Panc1 (cell line): ENCODE data around the gene SH3TC1. TPM values are rescaled to one million over a fixed set of nuclear protein-coding genes. Genes with fewer than 3 reads are reported as not detected.

Experiments
- ATAC-seq: fragments of 200-7000 bp; cut with Tn5 transposase; 2 replicates; pipeline ENCODE4 v1.9.1; 2020; ENCODE audit warnings: mild to moderate bottlenecking, moderate library complexity
- BruUV-seq: library from RNA; stranded (reverse); fragments of 400-500 nt; replicated peaks from 2 replicates; lab custom pipeline; 2021; lab: Mats Ljungman, UMichigan
- CTCF ChIA-PET: fragments of 300-600 bp; sonication (Branson Sonifier 250); formaldehyde crosslinking; loops from one replicate; lab custom pipeline; 2022; ENCODE audit warnings: antibody characterized with exemption; lab: Charles Lee
- POLR2A ChIA-PET: fragments of 300-600 bp; sonication (Branson Sonifier 250); formaldehyde crosslinking; loops from one replicate; lab custom pipeline; 2022; ENCODE audit warnings: antibody characterized with exemption; lab: Charles Lee
- DNase-seq: peaks from one replicate; pipeline ENCODE4 v3.0.0-alpha.2; 2010; ENCODE audit warnings: low read depth, low spot score
- H3K27ac ChIP-seq: 2 replicates; pipeline ENCODE4 v1.5.1; 2011; ENCODE audit warnings: mild to moderate bottlenecking, low read length, inconsistent platforms
- H3K27me3 ChIP-seq: fragments of 200-500 bp; sonication (Bioruptor generic); 2 replicates; pipeline ENCODE4 v1.6.0; 2014; ENCODE audit warnings: low read length, inconsistent platforms; ENCODE audit not compliant: control insufficient read depth, insufficient read depth
- H3K36me3 ChIP-seq: fragments of 200-500 bp; sonication (Bioruptor generic); 2 replicates; pipeline ENCODE4 v1.5.1; 2014; ENCODE audit warnings: inconsistent platforms, mild to moderate bottlenecking, low read length, moderate library complexity; ENCODE audit not compliant: control insufficient read depth, insufficient read depth
- H3K4me1 ChIP-seq: 2 replicates; pipeline ENCODE4 v1.5.1; 2011; ENCODE audit warnings: inconsistent platforms, mild to moderate bottlenecking, low read length, moderate library complexity; ENCODE audit not compliant: control insufficient read depth, insufficient read depth
- H3K4me3 ChIP-seq, 2 experiments: 2 replicates each; pipeline ENCODE4 v1.5.1; 2011 to 2012; ENCODE audit warnings: low read depth in 2 of 2, low read length in 2 of 2, mild to moderate bottlenecking in 2 of 2, inconsistent platforms in 1 of 2, moderate library complexity in 1 of 2
- H3K9me3 ChIP-seq: fragments of 200-500 bp; sonication (Bioruptor generic); 2 replicates; pipeline ENCODE4 v1.5.1; 2014; ENCODE audit warnings: low read depth, mild to moderate bottlenecking, inconsistent platforms, low read length, moderate library complexity; ENCODE audit not compliant: control insufficient read depth, insufficient read depth
- POLR2AphosphoS5 ChIP-seq: IDR thresholded peaks from 2 replicates; pipeline ENCODE4 v1.6.1; 2012; ENCODE audit warnings: mild to moderate bottlenecking, low read depth, low read length, moderate library complexity
- SIN3A ChIP-seq: IDR thresholded peaks from 2 replicates; pipeline ENCODE4 v1.6.1; 2012; ENCODE audit warnings: low read depth, mild to moderate bottlenecking, low read length, moderate library complexity, borderline replicate concordance; ENCODE audit not compliant: insufficient read depth
- TCF7L2 ChIP-seq: IDR thresholded peaks from 2 replicates; pipeline ENCODE4 v1.6.1; 2011; ENCODE audit warnings: mild to moderate bottlenecking, low read depth, low read length, inconsistent platforms
- in situ Hi-C: cut with HindIII; loops from 2 replicates; pipeline ENCODE4 v1.10.0; 2016; ENCODE audit warnings: low sequenced_read_pairs, low pct_unique_long_range_greater_than_20kb
- intact Hi-C: fragments of 100-400 bp; cut with micrococcal nuclease; formaldehyde crosslinking; loops from one replicate; pipeline ENCODE4 v1.10.0; 2022; ENCODE audit not compliant: unreplicated experiment
- total RNA-seq: library from RNA; stranded (reverse); gene quantifications from one replicate; pipeline ENCODE4 v1.2.1, GENCODE V29; 2021; ENCODE audit not compliant: unreplicated experiment
- TF ChIP-seq, protein P1 (sequence below): fragments of 450-650 bp; IDR thresholded peaks from 2 replicates; pipeline ENCODE4 v1.5.1; 2017; ENCODE audit warnings: mild to moderate bottlenecking
- TF ChIP-seq, protein P2 (sequence below), 2 experiments: IDR thresholded peaks; 2 replicates each; pipeline ENCODE4 v1.6.1; 2011 to 2012; ENCODE audit warnings: low read depth in 2 of 2, control low read depth in 1 of 2, low read length in 1 of 2, mild to moderate bottlenecking in 1 of 2, moderate library complexity in 1 of 2; ENCODE audit not compliant: insufficient read depth in 1 of 2

The SH3TC1 gene
- total RNA-seq, 1 experiment from 2014 or later: 4.5 TPM

DNA sequence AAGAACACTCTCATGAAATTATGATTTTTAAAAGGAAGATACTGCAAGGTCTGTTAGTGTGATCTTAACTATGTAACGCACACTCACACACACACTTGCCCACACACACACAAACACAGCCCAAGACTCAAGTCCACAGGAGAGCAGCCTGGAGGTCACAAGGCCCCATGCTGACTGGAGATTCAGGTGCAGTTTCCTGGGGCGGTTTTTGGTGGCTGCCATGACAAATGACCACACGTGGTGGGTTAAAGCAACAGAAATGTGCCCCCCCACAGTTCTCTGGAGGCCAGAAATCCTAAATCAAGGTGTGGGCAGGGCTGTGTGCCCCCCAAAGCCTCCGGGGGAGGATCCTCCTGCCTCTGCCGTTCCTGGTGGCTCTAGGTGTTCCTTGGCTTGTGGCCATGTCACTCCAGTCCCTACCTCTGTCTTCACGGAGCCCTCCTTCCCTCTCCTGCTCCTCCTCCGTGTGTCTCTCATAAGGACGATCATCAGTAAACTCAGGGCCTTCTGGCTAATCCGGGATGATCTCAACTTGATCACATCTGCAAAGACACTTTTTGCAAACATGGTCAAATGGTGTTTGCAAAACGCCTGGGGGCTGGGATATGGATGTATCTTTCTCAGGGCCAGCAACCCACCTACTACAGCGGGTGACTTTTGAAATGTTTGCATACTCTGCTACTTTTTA, 60.8 kb downstream of the SH3TC1 start:
- CTCF ChIA-PET: no interaction called here
- POLR2A ChIA-PET: no interaction called here

DNA sequence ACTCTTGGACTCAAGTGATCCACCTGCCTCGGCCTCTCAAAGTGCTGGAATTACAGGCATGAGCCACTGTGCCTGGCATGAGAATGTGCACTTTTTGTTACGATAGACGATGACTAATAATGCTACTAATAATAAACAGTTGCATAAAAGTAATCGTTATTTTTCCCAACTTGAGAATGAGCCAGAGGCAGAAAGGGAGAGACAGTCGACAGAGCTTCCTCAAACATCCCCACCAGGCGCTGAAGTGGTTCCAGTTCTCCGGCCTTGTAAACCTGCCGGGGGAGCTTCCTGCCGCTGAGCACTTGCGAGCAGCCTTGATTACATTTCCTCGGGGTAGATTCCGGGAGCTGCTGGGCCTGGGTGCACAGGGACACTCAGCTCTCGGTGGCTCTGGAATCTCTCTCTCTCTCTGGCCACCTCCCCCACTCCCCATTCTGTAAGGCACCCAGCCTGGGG, 61.6 kb downstream of the SH3TC1 start:
- in situ Hi-C loops: no loop called here
- ChIA-PET CTCF (no interaction called here), POLR2A (no interaction called here)

More for the DNA sequence above, 60.8 kb downstream of the SH3TC1 start:
- Histone ChIP-seq H3K9me3 (no peaks in the 10 kb centered on the region), H3K27ac (no peak overlapping the region), H3K27me3 (no peaks in the 10 kb centered on the region), H3K4me1 (peaks cover 5% of the 10 kb centered on the region), H3K4me3 (no peak overlapping the region), H3K36me3 (no peaks in the 10 kb centered on the region)
- intact Hi-C loops (no loop called here), in situ Hi-C loops (no loop called here)
- TF ChIP-seq, protein P1, sequence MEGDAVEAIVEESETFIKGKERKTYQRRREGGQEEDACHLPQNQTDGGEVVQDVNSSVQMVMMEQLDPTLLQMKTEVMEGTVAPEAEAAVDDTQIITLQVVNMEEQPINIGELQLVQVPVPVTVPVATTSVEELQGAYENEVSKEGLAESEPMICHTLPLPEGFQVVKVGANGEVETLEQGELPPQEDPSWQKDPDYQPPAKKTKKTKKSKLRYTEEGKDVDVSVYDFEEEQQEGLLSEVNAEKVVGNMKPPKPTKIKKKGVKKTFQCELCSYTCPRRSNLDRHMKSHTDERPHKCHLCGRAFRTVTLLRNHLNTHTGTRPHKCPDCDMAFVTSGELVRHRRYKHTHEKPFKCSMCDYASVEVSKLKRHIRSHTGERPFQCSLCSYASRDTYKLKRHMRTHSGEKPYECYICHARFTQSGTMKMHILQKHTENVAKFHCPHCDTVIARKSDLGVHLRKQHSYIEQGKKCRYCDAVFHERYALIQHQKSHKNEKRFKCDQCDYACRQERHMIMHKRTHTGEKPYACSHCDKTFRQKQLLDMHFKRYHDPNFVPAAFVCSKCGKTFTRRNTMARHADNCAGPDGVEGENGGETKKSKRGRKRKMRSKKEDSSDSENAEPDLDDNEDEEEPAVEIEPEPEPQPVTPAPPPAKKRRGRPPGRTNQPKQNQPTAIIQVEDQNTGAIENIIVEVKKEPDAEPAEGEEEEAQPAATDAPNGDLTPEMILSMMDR: no peak
- TF ChIP-seq, protein P2, sequence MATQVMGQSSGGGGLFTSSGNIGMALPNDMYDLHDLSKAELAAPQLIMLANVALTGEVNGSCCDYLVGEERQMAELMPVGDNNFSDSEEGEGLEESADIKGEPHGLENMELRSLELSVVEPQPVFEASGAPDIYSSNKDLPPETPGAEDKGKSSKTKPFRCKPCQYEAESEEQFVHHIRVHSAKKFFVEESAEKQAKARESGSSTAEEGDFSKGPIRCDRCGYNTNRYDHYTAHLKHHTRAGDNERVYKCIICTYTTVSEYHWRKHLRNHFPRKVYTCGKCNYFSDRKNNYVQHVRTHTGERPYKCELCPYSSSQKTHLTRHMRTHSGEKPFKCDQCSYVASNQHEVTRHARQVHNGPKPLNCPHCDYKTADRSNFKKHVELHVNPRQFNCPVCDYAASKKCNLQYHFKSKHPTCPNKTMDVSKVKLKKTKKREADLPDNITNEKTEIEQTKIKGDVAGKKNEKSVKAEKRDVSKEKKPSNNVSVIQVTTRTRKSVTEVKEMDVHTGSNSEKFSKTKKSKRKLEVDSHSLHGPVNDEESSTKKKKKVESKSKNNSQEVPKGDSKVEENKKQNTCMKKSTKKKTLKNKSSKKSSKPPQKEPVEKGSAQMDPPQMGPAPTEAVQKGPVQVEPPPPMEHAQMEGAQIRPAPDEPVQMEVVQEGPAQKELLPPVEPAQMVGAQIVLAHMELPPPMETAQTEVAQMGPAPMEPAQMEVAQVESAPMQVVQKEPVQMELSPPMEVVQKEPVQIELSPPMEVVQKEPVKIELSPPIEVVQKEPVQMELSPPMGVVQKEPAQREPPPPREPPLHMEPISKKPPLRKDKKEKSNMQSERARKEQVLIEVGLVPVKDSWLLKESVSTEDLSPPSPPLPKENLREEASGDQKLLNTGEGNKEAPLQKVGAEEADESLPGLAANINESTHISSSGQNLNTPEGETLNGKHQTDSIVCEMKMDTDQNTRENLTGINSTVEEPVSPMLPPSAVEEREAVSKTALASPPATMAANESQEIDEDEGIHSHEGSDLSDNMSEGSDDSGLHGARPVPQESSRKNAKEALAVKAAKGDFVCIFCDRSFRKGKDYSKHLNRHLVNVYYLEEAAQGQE (IDR thresholded peaks at IDR 0.05; ENCODE audit: insufficient read depth in 1 of 2, low read depth in 2 of 2, low read length in 1 of 2): no peak
- TF ChIP-seq POLR2AphosphoS5 (no peak), TCF7L2 (no peak), SIN3A (no peak)
- DNase-seq: no peak
- BruUV-seq: no TSS peak
- no peak for ATAC-seq

More for the DNA sequence above, 61.6 kb downstream of the SH3TC1 start:
- Histone ChIP-seq H3K4me1 (peaks cover 5% of the 10 kb centered on the region), H3K9me3 (no peaks in the 10 kb centered on the region), H3K27me3 (no peaks in the 10 kb centered on the region), H3K36me3 (no peaks in the 10 kb centered on the region), H3K27ac (no peak overlapping the region), H3K4me3 (no peak overlapping the region)
- BruUV-seq: no TSS peak
- TF ChIP-seq TCF7L2 (no peak), SIN3A (no peak), POLR2AphosphoS5 (no peak)
- TF ChIP-seq, protein P2 (IDR thresholded peaks at IDR 0.05; ENCODE audit: insufficient read depth in 1 of 2, low read depth in 2 of 2, low read length in 1 of 2): no peak
- TF ChIP-seq, protein P1: no peak
- intact Hi-C loops: no loop called here
- ATAC-seq (peak; percentile 60), DNase-seq (no peak)
